ENCODE data around the gene SLC25A33. TPM values are rescaled to one million over a fixed set of nuclear protein-coding genes. Genes with fewer than 3 reads are reported as not detected.

SLC25A33 gene
- total RNA-seq, 1 donor from 2014 or later: 6.4 TPM

DNA sequence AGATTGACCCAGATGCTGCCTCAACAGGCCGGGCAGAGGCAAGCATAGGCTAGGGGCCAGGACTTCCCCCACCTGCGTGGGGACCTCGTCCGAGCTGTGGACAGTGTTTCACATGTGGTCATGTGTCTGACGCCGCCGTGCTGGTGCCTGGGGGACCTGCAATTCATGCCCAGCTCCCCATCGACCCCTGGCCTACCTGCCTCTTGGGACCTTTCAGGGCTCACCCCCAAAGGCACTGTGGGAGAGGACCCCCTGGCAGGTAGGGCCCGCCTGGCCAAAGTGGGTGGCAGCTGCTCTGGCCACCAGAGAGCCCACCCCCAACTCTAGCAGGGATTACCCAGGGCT lies 53.9 kb downstream of the SLC25A33 start:
- no peak overlapping the region for H3K4me3 ChIP-seq
- H3K27me3 ChIP-seq: no peaks in the 10 kb centered on the region

DNA sequence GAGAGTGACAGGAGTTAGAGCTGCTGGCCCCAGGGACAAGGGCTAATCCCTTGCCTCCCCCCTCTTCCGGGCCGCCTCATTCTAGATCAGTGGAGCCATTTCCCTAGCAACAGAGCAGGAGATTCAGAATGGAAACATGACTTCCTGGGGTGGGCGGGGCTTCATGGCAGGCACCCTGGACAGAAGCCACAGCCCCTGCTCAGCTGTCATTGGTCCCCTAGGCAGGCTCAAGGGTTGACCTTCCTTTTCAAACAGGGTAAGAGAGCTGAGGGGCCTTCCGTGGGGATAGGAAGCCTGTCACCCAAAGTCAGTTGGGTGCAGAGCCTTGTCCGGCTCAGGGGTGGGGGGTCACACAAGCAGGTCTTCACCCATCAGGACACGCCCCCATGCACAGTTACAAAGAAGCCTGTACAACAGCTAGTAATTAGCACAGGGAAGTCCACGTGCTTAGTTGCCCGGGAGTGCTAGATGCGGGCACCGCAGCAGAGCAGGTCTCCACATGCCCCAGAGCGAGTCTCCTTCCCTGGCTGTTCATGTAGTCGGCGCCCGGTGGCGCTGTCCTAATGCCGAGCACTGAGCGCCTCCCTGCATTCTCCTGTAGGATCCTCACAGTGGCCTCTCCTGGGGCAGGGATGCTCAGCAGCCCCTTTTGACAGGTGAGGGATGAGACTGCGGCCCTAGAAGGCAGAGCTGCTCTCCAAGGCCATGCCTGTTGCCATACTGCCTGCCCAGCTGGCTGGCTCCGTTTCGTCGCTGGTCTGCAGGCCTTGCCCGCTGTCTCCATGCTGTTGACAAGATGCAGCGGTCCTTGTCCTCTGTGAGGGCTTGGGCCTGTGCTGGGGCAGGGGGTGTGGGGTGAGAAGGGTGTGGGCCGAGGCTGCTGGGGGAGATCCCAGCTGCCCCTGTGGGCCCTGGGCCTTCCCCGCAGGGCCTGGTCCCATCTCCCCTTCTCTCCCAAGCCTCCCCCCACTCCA lies 54.5 kb downstream of the SLC25A33 start:
- H3K4me3 ChIP-seq: no peak overlapping the region
- DNase-seq (ENCODE audit: extremely low spot score in 2 of 2): no peak
- peaks cover 50% of the 10 kb centered on the region for H3K4me1 ChIP-seq

More for the DNA sequence above, 53.9 kb downstream of the SLC25A33 start:
- TF ChIP-seq, protein P1, sequence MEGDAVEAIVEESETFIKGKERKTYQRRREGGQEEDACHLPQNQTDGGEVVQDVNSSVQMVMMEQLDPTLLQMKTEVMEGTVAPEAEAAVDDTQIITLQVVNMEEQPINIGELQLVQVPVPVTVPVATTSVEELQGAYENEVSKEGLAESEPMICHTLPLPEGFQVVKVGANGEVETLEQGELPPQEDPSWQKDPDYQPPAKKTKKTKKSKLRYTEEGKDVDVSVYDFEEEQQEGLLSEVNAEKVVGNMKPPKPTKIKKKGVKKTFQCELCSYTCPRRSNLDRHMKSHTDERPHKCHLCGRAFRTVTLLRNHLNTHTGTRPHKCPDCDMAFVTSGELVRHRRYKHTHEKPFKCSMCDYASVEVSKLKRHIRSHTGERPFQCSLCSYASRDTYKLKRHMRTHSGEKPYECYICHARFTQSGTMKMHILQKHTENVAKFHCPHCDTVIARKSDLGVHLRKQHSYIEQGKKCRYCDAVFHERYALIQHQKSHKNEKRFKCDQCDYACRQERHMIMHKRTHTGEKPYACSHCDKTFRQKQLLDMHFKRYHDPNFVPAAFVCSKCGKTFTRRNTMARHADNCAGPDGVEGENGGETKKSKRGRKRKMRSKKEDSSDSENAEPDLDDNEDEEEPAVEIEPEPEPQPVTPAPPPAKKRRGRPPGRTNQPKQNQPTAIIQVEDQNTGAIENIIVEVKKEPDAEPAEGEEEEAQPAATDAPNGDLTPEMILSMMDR (IDR thresholded peaks at IDR 0.05): no peak
- TF ChIP-seq POLR2AphosphoS5 (IDR thresholded peaks at IDR 0.05; ENCODE audit: insufficient read depth in 1 of 2, low read depth in 1 of 2) (no peak), POLR2A (IDR thresholded peaks at IDR 0.05) (no peak)
- intact Hi-C loops (cut with DNase I): no loop called here
- no peaks in the 10 kb centered on the region for H3K9me3 ChIP-seq
- peaks cover 0 to 2% of the 10 kb centered on the region in 2 donors for H3K36me3 ChIP-seq
- peak overlapping the region; percentile 5 for H3K27ac ChIP-seq
- no peak for DNase-seq (ENCODE audit: extremely low spot score in 2 of 2)
- H3K4me1 ChIP-seq: peaks cover 52% of the 10 kb centered on the region

DNA sequence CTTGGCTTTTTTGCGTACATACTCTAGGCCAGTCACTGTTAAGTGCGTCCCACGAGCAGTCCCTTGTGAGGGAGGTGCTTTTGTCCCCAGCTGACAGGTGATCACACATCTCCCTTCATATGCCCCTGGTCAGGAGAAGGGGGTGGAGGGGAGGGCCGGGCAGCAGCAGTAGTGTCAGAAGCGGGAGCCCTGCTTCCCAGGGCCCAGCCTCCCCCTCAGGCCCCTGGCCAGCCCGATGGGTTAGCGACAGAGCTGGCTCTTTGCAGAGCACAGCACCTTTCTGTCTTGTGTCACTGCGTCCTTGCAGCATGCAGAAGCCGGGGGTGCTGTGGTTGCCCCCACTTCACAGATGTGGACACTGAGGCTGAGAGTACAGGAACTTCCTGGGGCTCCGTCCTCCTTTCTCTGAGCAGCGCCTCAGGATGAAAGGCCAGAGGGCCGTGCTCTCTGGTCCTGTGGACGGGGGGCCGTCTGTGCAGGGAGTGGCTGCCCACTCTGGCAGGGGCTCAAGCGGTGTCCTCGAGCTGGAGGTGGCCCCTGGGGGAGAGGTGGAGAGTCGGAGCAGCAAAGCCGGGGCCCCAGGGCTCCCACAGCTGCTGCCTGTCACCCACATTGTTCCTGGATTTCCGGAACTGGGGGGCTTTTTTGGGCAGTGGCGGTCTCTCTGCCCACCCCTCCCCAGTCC lies 55.3 kb downstream of the SLC25A33 start:
- H3K4me3 ChIP-seq: no peak overlapping the region
- intact Hi-C loops (cut with DNase I): no loop called here
- no peak overlapping the region for H3K27ac ChIP-seq
- DNase-seq (ENCODE audit: extremely low spot score in 2 of 2): no peak
- TF ChIP-seq POLR2AphosphoS5 (IDR thresholded peaks at IDR 0.05; ENCODE audit: insufficient read depth in 1 of 2, low read depth in 1 of 2) (no peak), POLR2A (IDR thresholded peaks at IDR 0.05) (no peak)
- TF ChIP-seq, protein P1 (IDR thresholded peaks at IDR 0.05): no peak
- H3K27me3 ChIP-seq: no peaks in the 10 kb centered on the region
- H3K36me3 ChIP-seq: peaks cover 0 to 12% of the 10 kb centered on the region in 2 donors
- H3K9me3 ChIP-seq: no peaks in the 10 kb centered on the region
- peaks cover 45% of the 10 kb centered on the region for H3K4me1 ChIP-seq

More for the DNA sequence above, 54.5 kb downstream of the SLC25A33 start:
- peaks cover 0 to 6% of the 10 kb centered on the region in 2 donors for H3K36me3 ChIP-seq
- TF ChIP-seq, protein P1 (IDR thresholded peaks at IDR 0.05): no peak
- TF ChIP-seq POLR2AphosphoS5 (IDR thresholded peaks at IDR 0.05; ENCODE audit: insufficient read depth in 1 of 2, low read depth in 1 of 2): no peak
- intact Hi-C loops (cut with DNase I): no loop called here
- H3K27ac ChIP-seq: no peak overlapping the region
- no peaks in the 10 kb centered on the region for H3K27me3 ChIP-seq
- H3K9me3 ChIP-seq: no peaks in the 10 kb centered on the region

DNA sequence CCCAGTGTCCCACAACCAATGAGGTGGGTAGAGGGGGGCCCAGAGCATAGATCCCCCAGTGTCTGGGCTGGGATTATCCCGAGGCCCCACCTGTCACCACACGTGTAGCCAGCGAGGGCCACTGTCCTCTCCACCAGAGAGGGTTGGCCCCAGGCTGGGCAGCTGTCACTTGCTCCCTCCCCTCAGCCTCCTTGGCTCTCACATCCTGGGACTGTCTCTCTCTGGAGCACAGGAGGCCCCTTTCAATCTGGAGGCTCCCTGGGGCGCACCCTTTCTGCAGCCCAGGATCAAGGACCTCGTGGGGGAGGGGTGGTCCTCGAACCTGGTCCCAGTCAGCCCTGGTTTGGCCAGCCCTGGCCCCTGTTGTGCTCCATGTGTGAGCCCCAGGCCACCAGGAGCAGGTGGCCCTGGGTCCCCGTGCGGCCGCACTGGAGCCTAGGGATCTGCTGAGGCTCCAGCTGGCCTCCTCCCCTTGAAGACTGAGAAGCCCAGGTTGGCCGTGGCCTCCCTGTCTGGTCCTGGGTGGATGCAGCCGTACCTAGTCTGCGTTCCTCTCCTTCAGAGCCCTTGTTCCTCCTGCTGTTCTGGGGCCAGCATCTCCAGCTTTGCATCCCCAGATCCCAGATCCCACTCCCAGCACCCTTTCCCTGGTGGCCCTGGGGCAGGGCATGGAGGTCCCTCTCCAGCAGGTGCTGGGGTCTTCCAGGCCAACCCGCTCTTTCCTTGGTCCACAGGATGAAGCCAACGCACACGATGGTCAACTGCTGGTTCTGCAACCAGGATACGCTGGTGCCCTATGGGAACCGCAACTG lies 56.1 kb downstream of the SLC25A33 start:
- TF ChIP-seq, protein P1 (IDR thresholded peaks at IDR 0.05): no peak
- TF ChIP-seq POLR2A (IDR thresholded peaks at IDR 0.05): no peak
- no peak for TF ChIP-seq POLR2AphosphoS5 (IDR thresholded peaks at IDR 0.05; ENCODE audit: insufficient read depth in 1 of 2, low read depth in 1 of 2)
- Histone ChIP-seq H3K27ac (no peak overlapping the region), H3K36me3 (peaks cover 0 to 12% of the 10 kb centered on the region in 2 donors), H3K9me3 (no peaks in the 10 kb centered on the region), H3K4me1 (peaks cover 38% of the 10 kb centered on the region), H3K4me3 (no peak overlapping the region), H3K27me3 (no peaks in the 10 kb centered on the region)
- DNase-seq (ENCODE audit: extremely low spot score in 2 of 2): no peak
- intact Hi-C loops (cut with DNase I): no loop called here
